Left lung (tissue), 10 donors: Measurements from ENCODE around the gene UBFD1. TPM values are rescaled to one million over a fixed set of nuclear protein-coding genes. Genes with fewer than 3 reads are reported as not detected.

Experiments used
- ATAC-seq: fragments of 200-7000 bp; cut with Tn5 transposase; one replicate; pipeline ENCODE4 v1.9.1; 2020; ENCODE audit warnings: moderate library complexity
- DNase-seq, 4 donors: peaks; one replicate each; pipeline ENCODE4 v3.0.0-alpha.2; 2013 to 2020
- H3K27ac ChIP-seq, 2 donors: fragments of 200-600 bp; sonication (generic) in 1 of 2; one replicate each; pipeline versions ENCODE4 v1.5.0 to v1.8.0; 2020 to 2021
- H3K27me3 ChIP-seq, 2 donors: fragments of 200-600 bp; sonication (generic) in 1 of 2; one replicate each; pipeline versions ENCODE4 v1.5.0 to v1.8.0; 2020 to 2021
- H3K36me3 ChIP-seq, 2 donors: fragments of 200-600 bp; sonication (generic) in 1 of 2; one replicate each; pipeline versions ENCODE4 v1.5.0 to v1.8.0; 2020 to 2021
- H3K4me1 ChIP-seq, 2 donors: fragments of 200-600 bp; one replicate each; pipeline ENCODE4 v1.8.0; 2021
- H3K4me3 ChIP-seq, 2 donors: fragments of 200-600 bp; sonication (generic) in 1 of 2; one replicate each; pipeline versions ENCODE4 v1.5.0 to v1.8.0; 2020 to 2021; ENCODE audit warnings: mild to moderate bottlenecking in 1 of 2
- H3K9me3 ChIP-seq, 2 donors: fragments of 200-600 bp; sonication (generic) in 1 of 2; one replicate each; pipeline versions ENCODE4 v1.5.0 to v1.8.0; 2020 to 2021
- CTCF ChIP-seq, 2 donors: fragments of 200-600 bp; sonication (generic) in 1 of 2; IDR thresholded peaks; one replicate each; pipeline versions ENCODE4 v1.5.0 to v1.8.0; 2021; ENCODE audit warnings: antibody characterized with exemption in 2 of 2
- intact Hi-C, 2 donors: fragments of 100-400 bp; cut with DNase I; formaldehyde crosslinking; loops; one replicate each; pipeline versions ENCODE4 v1.11.2 to v1.14.2; 2022
- polyA plus RNA-seq, 6 donors: library from polyadenylated mRNA; unstranded; fragments of 120-200 nt; gene quantifications; one replicate each; pipeline ENCODE4 v1.2.1, GENCODE V29; 2013; ENCODE audit not compliant: insufficient read length in 6 of 6
- total RNA-seq, 2 donors: library from RNA; stranded (reverse); fragmentation: NEBNext Ultra II Directional; extraction: Animal tissue kit (Norgen Biotek cat#: 25700); gene quantifications; one replicate each; pipeline ENCODE4 v1.2.1, GENCODE V29; 2021
- donor health status: DM: no; HTN: yes; CAD: no.
- donor health status: DM: no; HTN: no; CAD: no.

UBFD1 gene
- total and polyA plus RNA-seq, 8 donors, result 51.9 to 74.1 (median 68.6) TPM

GRCh38 chr16:23564575-23565363, 7.2 kb downstream of the UBFD1 start:
- Histone ChIP-seq H3K27me3 (no peaks in the 10 kb centered on the region), H3K9me3 (no peaks in the 10 kb centered on the region), H3K36me3 (peaks cover 0 to 96% of the 10 kb centered on the region in 2 donors), H3K4me3 (no peak overlapping the region), H3K4me1 (peaks cover 0 to 6% of the 10 kb centered on the region in 2 donors), H3K27ac (no peak overlapping the region)
- no peak for TF ChIP-seq CTCF (IDR thresholded peaks at IDR 0.05)
- DNase-seq, result no peak
- intact Hi-C loops, result no loop called here
- no peak for ATAC-seq

- peaks cover 0 to 100% of the 10 kb centered on the region in 2 donors for H3K36me3 ChIP-seq
- ATAC-seq, result no peak
- H3K27ac ChIP-seq, result no peak overlapping the region
- H3K9me3 ChIP-seq, result no peaks in the 10 kb centered on the region
- no peak overlapping the region for H3K4me3 ChIP-seq
- peaks cover 0 to 8% of the 10 kb centered on the region in 2 donors for H3K4me1 ChIP-seq
- DNase-seq, result no peak
- no peaks in the 10 kb centered on the region for H3K27me3 ChIP-seq
- TF ChIP-seq CTCF (IDR thresholded peaks at IDR 0.05), result no peak
- intact Hi-C loops, result no loop called here
Measured at GRCh38 chr16:23566724-23567123, 9.2 kb downstream of the UBFD1 start.

- H3K9me3 ChIP-seq, result no peaks in the 10 kb centered on the region
- peaks cover 0 to 8% of the 10 kb centered on the region in 2 donors for H3K4me1 ChIP-seq
- TF ChIP-seq CTCF (IDR thresholded peaks at IDR 0.05), result no peak
- H3K4me3 ChIP-seq, result no peak overlapping the region
- no peaks in the 10 kb centered on the region for H3K27me3 ChIP-seq
- peaks cover 0 to 100% of the 10 kb centered on the region in 2 donors for H3K36me3 ChIP-seq
- intact Hi-C loops, result no loop called here
- ATAC-seq, result no peak
- no peak for DNase-seq
- H3K27ac ChIP-seq, result no peak overlapping the region
Measured at GRCh38 chr16:23567602-23568001, 10.1 kb downstream of the UBFD1 start.

GRCh38 chr16:23570992-23571632, 13.6 kb downstream of the UBFD1 start:
- Histone ChIP-seq H3K27me3 (no peaks in the 10 kb centered on the region), H3K4me1 (peaks cover 0 to 8% of the 10 kb centered on the region in 2 donors), H3K27ac (peak overlapping the region in 1 of 2 donors; percentile 23), H3K4me3 (no peak overlapping the region), H3K36me3 (peaks cover 0 to 95% of the 10 kb centered on the region in 2 donors), H3K9me3 (no peaks in the 10 kb centered on the region)
- intact Hi-C loops, result no loop called here
- ATAC-seq, result peak; percentile 33
- no peak for TF ChIP-seq CTCF (IDR thresholded peaks at IDR 0.05)
- DNase-seq, result no peak

- H3K27me3 ChIP-seq, result no peaks in the 10 kb centered on the region
- no peak for TF ChIP-seq CTCF (IDR thresholded peaks at IDR 0.05)
- DNase-seq (no peak), ATAC-seq (no peak)
- no peak overlapping the region for H3K27ac ChIP-seq
- intact Hi-C loops, result no loop called here
- H3K36me3 ChIP-seq, result peaks cover 0 to 90% of the 10 kb centered on the region in 2 donors
- peaks cover 0 to 8% of the 10 kb centered on the region in 2 donors for H3K4me1 ChIP-seq
- no peaks in the 10 kb centered on the region for H3K9me3 ChIP-seq
- H3K4me3 ChIP-seq, result no peak overlapping the region
Measured at GRCh38 chr16:23571895-23572294, 14.4 kb downstream of the UBFD1 start.
